NCI-H1436 treated with DMSO at 0.1 percent for 48 hours (cell line): ENCODE data around the gene OR52E2.
"Not testable (repeated sequence)": the region's sequence is repeated elsewhere in the genome, so short reads cannot be mapped to it uniquely, and the experiment has no call there.

Experiments used
- DNase-seq: peaks from one replicate; lab custom pipeline; 2025; lab: John Stamatoyannopoulos, UW

The OR52E2 gene

GRCh38 chr11:5059391-5059790 is at the start of gene OR52E2:
TSS of gene OR52E2 (minus strand) at chr11:5059627. CDS start at chr11:5059627, 0 bp downstream.
- DNase-seq, result no peak

DNA sequence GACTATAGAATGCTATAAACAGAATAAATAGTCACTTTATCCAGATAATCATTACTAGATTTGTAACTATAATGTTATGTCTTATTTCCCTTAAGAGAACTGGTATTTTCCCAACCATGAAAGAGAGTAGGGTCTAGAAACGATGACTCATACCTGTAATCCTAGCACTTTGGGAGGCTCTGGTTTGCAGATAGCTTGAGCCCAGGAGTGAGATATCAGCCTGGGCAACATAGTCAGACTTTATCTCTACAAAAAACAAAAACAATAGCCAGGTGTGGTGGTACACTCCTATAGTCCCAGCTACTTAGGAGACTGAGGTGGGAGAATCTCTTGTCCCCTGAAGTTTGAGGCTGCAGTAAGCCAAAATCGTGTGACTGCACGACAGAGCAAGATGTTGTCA is 47.9 kb upstream of the OR52E2 start:
- DNase-seq, result no peak

GRCh38 chr11:5103066-5103465 is 43.6 kb upstream of the OR52E2 start:
- no peak for DNase-seq

GRCh38 chr11:5102246-5102645 is 42.8 kb upstream of the OR52E2 start:
- DNase-seq, result no peak

DNA sequence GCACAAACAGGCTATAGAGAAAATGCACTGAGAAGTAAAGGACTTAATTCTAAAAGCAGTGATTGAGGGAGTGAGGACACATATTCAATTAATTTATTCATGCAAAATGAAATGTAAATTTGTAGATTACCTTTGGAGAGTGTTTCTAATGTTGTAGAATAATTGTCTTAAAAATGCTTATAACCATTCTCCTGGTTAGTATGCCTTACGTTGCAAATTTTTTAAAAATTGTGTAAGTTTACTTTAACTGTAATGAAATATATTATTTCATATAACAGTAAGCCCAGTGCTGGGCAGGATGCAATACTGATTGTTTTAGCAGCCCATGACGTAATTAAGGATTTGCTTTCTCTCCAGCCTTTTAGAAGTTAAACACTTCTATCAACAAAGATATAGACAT is 36.6 kb upstream of the OR52E2 start:
- no peak for DNase-seq

DNA sequence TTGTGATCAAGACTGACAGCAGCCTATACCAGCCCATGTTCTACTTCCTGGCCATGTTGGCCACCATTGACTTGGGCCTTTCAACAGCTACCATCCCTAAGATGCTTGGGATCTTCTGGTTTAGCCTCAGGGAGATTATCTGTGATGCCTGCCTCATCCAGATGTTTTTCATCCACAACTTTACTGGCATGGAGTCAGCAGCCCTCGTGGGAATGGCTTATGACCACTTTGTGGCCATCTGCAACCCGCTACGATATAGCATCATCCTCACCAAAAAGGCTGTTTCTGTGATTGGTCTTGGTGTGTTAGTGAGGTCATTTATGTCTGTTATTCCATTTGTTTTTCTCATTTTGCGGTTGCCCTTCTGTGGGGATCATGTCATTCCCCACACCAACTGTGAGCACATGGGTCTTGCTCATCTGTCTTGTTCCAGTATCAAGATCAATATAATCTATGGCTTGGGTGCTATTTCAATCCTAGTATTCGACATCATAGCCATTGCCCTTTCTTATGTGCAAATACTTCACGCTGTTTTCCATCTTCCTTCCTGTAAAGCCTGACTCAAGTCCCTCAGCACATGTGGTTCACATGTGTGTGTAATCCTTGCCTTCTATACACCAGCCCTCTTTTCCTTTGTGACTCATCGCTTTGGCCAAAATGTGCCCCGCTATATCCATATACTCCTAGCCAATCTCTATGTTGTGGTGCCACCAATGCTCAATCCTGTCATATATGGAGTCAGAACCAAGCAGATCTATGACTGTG is 33.6 kb upstream of the OR52E2 start:
- no peak for DNase-seq

- no peak for DNase-seq
Observed at GRCh38 chr11:5090668-5091067, 31.2 kb upstream of the OR52E2 start.

- no peak for DNase-seq
Observed at GRCh38 chr11:5088556-5088955, 29.1 kb upstream of the OR52E2 start.

DNA sequence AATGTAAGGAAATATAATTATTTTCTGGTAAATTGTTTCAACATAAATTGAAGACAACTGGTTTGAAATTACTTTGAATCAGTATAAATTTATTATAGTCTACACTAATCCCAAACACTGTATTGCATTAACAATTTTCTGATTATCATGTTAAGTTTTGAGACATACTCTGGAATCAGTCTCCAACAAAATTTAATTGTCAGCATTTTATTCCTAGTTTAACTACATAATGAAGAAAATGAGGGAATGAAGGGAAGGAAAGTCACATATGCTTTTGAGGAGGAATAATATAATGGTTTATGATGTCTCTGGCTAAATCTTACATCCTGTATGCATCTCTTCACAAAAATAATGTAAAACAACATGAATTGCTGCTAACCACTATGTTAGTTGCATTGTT is 24.2 kb upstream of the OR52E2 start:
- no peak for DNase-seq

DNA sequence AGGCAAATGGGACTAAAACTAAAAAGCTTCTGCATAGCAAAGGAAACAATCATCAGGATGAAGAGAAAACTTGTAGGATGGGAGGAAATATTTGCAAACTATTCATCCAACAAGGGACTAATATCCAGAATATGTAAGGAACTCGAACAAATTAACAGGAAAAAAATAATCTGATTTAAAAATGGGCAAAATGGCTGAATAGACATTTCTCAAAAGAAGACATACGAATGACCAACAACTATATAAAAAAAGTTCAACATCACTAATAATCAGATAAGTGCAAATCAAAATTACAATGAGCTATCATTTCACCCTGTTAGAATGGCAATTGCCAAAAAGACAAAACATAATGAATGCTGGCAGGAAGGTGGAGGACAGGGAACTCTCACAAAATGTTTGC is 22.0 kb upstream of the OR52E2 start:
- no peak for DNase-seq

DNA sequence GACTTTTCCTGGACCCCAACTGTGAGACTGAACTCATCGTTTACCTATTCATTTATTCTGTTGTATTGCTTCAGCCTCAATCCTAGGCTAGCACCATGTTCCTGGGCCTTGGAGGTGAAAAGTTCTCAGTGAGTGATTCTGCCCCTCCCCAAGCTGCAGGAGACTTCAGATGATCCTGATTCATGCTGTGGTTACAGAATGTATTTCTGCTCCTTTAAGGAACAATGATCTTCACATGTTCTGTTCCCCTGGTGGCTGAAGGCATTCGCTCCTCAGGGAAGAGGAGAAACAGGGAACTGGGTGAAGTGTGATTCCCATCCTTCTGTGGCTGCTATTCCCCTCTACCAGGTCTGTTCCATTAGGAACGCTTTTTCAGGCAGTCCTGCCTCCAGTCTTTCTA is 12.4 kb upstream of the OR52E2 start:
- DNase-seq, result no peak

DNA sequence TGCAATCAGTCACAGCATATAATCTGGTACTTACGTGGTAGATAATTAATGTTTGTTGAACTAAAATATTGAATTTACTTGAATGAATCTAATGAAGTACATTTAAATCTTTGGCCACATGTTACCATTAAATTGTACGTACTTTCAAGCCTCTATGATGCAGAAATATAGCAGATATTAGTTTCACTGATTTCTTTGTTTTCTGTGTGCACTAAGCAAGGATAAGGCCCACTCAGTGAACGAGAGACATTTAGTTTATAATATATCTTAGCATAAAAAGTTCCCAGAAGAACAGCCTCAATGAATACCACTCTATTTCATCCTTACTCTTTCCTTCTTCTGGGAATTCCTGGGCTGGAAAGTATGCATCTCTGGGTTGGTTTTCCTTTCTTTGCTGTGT is 9.8 kb upstream of the OR52E2 start, which contains the start of gene OR52E1:
Gene OR52E1, plus strand, starts transcription at position 301 of the 400 bp plus-strand sequence.
- no peak for DNase-seq

DNA sequence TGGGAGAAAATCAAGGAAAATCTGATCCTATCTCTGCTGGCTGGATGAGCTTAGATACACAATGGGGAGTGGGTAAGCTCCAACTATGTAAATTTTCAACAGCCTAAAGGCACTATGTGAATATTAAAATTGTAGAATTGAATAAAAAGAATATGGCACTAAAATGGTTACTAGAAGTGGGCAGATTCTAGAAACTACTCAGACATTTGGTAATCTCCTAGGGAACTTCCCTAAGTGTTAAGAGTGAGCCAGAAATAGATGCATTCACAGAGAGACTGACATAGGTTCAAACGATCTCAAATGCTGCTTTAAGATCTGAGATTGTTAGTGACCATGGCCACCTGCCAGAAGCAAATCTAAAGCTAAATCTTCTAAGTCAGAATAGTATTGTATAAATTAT is 5.6 kb upstream of the OR52E2 start:
- DNase-seq, result no peak

DNA sequence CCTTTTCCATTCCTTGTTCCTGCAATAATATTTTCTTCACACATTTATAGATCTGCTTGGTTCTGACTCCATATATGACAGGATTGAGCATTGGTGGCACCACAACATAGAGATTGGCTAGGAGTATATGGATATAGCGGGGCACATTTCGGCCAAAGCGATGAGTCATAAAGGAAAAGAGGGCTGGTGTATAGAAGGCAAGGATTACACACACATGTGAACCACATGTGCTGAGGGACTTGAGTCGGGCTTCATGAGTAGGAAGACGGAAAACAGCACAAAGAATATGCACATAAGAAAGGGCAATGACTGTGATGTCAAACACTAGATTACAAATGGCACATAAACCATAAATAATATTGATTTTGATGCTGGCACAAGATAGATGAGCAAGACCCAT is 748 bp downstream of the OR52E2 start:
- DNase-seq, result not testable (repeated sequence)

DNA sequence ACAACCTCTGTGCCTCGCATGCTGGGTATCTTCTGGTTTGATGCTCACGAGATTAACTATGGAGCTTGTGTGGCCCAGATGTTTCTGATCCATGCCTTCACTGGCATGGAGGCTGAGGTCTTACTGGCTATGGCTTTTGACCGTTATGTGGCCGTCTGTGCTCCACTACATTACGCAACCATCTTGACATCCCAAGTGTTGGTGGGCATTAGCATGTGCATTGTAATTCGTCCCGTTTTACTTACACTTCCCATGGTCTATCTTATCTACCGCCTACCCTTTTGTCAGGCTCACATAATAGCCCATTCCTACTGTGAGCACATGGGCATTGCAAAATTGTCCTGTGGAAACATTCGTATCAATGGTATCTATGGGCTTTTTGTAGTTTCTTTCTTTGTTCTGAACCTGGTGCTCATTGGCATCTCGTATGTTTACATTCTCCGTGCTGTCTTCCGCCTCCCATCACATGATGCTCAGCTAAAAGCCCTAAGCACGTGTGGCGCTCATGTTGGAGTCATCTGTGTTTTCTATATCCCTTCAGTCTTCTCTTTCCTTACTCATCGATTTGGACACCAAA is 12.6 kb downstream of the OR52E2 start:
- DNase-seq, result no peak

DNA sequence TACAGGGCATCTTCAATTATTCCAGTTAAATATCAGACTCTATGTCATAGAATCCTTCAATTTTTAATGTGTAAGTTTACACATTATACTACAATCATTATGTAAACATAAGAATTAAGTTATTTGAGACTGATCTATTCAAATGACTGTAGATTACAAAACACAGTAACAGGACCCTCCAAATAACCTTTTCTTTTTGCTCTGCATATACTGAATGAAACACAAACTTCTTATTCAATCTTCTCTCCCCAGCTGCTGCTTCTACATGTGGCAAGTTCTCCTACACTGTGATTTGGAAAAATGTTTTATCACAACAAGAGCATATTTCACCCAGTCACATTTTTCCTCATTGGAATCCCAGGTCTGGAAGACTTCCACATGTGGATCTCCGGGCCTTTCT is 13.2 kb downstream of the OR52E2 start, which contains the start of gene OR52J3:
Gene OR52J3, plus strand, starts transcription at position 301 of the 400 bp plus-strand sequence. Its CDS starts 0 bp downstream, at position 301.
- no peak for DNase-seq

- no peak for DNase-seq
Observed at GRCh38 chr11:5043380-5043779, 16.0 kb downstream of the OR52E2 start.

- DNase-seq, result no peak
Observed at GRCh38 chr11:5042091-5042490, 17.3 kb downstream of the OR52E2 start.

DNA sequence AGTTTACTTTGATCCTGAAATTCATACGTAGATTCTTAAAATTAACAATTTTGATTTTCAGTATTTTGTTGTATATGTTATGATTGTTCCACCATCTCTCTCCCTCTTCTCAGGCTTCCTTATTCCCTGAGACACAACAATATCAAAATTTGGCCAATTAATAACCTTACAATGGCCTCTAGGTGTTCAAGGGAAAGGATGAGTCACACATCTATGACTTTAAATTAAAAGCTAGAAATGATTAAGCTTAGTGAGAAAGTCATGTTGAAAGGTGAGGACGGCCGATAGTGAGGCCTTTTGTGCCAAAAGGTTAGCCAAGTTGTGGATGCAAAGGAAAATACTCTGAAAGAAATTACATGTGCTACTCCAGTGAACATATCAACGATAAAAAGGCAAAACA is 18.6 kb downstream of the OR52E2 start:
- DNase-seq, result no peak

DNA sequence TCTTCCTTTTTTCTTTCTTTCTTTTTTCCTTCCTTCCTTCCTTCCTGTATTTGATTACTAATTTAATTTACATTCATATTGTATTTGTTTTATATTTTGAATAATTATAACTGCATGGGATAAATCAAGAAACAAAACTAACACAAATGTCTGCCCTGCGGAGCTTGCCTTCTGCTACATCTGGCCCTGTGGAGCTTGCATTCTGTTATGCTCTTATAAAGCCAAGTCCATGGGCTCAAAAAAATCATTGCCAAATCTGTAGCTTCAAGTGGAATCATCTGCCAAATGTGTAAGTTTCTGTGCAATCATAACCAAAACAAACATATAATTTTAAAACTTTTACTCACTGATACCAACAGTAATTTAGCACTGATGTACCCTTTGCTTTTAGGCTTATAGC is 21.1 kb downstream of the OR52E2 start:
- no peak for DNase-seq

DNA sequence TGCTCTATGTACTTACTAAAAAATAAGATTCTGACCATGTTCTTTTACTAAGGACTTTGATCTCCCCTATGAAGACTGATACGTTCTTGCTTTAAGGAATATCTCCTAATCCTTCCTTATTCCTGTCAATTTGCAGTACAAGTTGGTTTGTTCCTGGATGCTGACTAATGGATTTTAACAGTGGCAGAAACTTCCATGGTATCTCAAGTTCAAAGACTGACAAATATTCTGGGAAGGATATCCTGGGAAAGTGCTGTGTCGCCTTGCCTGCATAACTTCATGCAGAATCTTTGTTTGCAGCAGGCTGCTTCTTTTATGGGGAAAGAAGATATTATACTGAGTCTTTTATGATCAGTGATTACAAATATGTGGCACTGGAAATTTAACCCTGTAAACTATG is 21.5 kb downstream of the OR52E2 start:
- DNase-seq, result no peak

DNA sequence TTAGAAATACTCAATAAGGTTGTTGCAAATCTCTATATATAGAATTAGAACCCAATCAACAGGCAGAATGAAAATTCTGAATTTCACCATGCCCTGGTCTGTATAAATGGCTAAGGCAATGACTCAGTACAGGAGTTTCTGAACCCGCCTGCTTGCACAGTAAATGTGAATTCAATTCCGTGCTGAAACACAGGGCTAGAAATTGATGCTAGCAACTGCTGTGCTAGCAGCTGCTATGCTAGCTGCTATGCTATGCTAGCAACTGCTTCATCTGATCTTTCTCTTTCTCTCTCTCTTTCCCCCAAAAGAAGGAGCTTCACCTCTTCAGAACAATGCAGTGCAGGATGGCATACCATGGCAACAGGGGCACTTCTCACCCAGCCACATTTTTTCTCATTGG is 22.8 kb downstream of the OR52E2 start:
- DNase-seq, result no peak

DNA sequence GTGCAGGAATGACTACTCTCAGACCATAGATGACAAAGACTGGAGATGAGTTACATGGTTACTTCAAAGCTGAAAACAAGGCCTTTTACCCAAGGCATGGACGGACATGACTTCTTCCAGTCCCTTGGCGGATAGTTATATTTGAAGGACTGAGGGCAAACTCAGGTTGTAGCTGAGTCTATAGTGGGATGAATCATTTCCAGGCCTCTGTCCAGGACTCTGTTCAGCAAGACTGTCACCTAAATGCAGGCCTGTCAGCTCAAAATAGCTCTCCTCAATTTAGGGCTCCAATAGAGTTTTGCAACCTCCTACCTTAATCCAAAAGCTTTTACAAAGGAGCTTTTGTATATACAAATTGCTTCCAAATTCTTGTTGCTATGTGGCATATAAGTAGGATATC is 37.4 kb downstream of the OR52E2 start:
- DNase-seq, result no peak

DNA sequence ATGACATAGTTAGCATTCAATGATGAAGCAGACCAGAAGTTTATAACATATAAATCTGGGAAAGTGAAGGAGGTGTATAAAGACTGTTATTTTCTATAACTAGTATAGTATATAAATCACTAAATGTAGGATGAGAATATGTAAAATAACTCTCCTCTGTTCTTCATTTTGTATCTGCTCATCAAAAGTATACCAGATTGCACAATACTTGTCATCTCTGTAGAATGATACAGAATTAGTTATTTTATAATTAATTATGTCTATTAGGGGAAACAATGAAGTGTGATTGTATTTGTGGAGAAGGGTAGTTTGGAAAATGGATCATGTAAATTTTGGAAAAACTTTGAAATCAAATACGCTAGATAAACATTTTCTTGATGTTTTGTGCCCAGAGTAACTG is 46.4 kb downstream of the OR52E2 start:
- no peak for DNase-seq
